ENCODE data around the gene NDUFA6. TPM values are rescaled to one million over a fixed set of nuclear protein-coding genes. Genes with fewer than 3 reads are reported as not detected.
A peak's percentile ranks its signal among the peaks of the same experiment; 100 is the strongest.
"Not testable (repeated sequence)": the region's sequence is repeated elsewhere in the genome, so short reads cannot be mapped to it uniquely, and the experiment has no call there.

The NDUFA6 gene
- total and polyA plus RNA-seq, 10 of the 15 experiments (the other 5 are each of a cell fraction or from before 2014, with no cell fraction given): 85.9 to 511 (median 128) TPM

DNA sequence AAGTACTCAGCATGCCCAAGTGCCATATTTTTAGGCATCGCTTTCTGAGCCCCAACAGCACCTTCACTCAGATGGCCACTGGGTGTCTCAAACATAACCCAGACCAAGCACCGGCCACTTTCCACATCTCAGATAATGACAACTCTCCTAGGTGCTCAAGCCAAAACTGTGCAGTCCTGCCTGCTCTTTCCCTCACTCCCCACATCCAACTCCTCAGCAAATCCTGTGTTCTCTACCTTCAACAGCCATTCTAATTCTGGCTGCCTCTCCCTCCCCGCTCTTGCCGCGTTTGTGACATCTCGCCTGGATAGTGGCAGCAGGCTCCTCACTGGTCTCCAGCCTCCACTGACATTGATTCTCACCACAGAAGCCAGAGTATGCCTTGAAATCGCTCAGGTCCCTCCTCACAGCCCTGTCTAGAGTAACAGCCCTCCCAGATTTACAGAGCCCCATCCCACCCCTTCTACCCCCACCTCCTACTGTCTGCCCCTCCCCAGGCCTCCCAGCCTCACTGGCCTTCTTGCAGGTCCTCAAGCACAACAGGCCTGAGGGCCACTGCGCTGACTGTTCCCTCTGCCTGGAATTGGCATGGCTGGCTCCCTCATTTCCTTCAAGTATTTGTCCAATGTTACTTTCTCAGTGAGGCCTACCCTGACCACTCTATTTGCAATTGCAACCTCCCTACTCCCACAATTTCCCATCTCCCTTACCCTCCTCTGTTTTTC lies 17.8 kb downstream of the NDUFA6 start:
- FAIRE-seq: no peak
- no peak overlapping the region for H2AFZ ChIP-seq (ENCODE audit: control insufficient read depth, low read depth, low read length)
- no peak overlapping the region for H3K9ac ChIP-seq (ENCODE audit: control insufficient read depth, insufficient read depth, low read length)
- ChIA-PET SMC1A (ENCODE audit: uncharacterized antibody, unreplicated experiment) (no interaction called here), POLR2A (no interaction called here), CTCF (no interaction called here), RAD21 (ENCODE audit: unreplicated experiment) (no interaction called here)
- no peaks in the 10 kb centered on the region for H3K9me3 ChIP-seq (replicated peaks; ENCODE audit: control insufficient read depth, insufficient read depth, low read length)
- DNase-seq (ENCODE audit: low read depth, low spot score): no peak
- peaks cover 10% of the 10 kb centered on the region for H3K79me2 ChIP-seq (ENCODE audit: control insufficient read depth, insufficient read depth, low read length)
- no peak overlapping the region for H3K27ac ChIP-seq (ENCODE audit: control insufficient read depth, insufficient read depth)
- no peak for ATAC-seq
- H3K4me3 ChIP-seq: no peak overlapping the region
- in situ Hi-C loops (cut with MboI): no loop called here
- WGBS (ENCODE audit: insufficient coverage, insufficient replicate concordance, low lambda C conversion rate, missing lambda C conversion rate): 81% methylated on average over 7 of the region's 8 CpGs
- TF ChIP-seq SMAD5 (IDR thresholded peaks at IDR 0.05; ENCODE audit: low read depth) (no peak), RAD21 (IDR thresholded peaks at IDR 0.05; ENCODE audit: insufficient read depth, low read depth, low read length) (no peak), CREB1 (IDR thresholded peaks at IDR 0.05; ENCODE audit: low read depth) (no peak), HCFC1 (IDR thresholded peaks at IDR 0.05; ENCODE audit: low read length) (no peak)
- TF ChIP-seq, protein P1, sequence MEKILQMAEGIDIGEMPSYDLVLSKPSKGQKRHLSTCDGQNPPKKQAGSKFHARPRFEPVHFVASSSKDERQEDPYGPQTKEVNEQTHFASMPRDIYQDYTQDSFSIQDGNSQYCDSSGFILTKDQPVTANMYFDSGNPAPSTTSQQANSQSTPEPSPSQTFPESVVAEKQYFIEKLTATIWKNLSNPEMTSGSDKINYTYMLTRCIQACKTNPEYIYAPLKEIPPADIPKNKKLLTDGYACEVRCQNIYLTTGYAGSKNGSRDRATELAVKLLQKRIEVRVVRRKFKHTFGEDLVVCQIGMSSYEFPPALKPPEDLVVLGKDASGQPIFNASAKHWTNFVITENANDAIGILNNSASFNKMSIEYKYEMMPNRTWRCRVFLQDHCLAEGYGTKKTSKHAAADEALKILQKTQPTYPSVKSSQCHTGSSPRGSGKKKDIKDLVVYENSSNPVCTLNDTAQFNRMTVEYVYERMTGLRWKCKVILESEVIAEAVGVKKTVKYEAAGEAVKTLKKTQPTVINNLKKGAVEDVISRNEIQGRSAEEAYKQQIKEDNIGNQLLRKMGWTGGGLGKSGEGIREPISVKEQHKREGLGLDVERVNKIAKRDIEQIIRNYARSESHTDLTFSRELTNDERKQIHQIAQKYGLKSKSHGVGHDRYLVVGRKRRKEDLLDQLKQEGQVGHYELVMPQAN (conservative IDR thresholded peaks at IDR 0.05): no peak
- TF ChIP-seq, protein P2, sequence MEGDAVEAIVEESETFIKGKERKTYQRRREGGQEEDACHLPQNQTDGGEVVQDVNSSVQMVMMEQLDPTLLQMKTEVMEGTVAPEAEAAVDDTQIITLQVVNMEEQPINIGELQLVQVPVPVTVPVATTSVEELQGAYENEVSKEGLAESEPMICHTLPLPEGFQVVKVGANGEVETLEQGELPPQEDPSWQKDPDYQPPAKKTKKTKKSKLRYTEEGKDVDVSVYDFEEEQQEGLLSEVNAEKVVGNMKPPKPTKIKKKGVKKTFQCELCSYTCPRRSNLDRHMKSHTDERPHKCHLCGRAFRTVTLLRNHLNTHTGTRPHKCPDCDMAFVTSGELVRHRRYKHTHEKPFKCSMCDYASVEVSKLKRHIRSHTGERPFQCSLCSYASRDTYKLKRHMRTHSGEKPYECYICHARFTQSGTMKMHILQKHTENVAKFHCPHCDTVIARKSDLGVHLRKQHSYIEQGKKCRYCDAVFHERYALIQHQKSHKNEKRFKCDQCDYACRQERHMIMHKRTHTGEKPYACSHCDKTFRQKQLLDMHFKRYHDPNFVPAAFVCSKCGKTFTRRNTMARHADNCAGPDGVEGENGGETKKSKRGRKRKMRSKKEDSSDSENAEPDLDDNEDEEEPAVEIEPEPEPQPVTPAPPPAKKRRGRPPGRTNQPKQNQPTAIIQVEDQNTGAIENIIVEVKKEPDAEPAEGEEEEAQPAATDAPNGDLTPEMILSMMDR (IDR thresholded peaks at IDR 0.05 in 2 of 3, conservative IDR thresholded peaks at IDR 0.05 in 1 of 3; ENCODE audit: control insufficient read depth in 2 of 3, extremely low read depth in 1 of 3, insufficient read depth in 1 of 3, low read depth in 3 of 3, low read length in 3 of 3): peak in 1 of 3 experiments; percentile 25; a peak in 1 of 6 replicates
- H3K4me1 ChIP-seq (ENCODE audit: control insufficient read depth, insufficient read depth, low read length): peaks cover 19% of the 10 kb centered on the region
- no peaks in the 10 kb centered on the region for H3K27me3 ChIP-seq (replicated peaks in 1 of 2; ENCODE audit: control insufficient read depth in 2 of 2, insufficient read depth in 2 of 2, low read length in 1 of 2)
- BruUV-seq (replicated peaks): no TSS peak
- intact Hi-C loops (cut with micrococcal nuclease; ENCODE audit: unreplicated experiment): loop anchor here (5.0 kb wide), 1 partner anchor 105 kb away; the partner anchor contains the start of gene SEPTIN3
- H3K4me2 ChIP-seq (ENCODE audit: control insufficient read depth, insufficient read depth): no peak overlapping the region
- H4K20me1 ChIP-seq (ENCODE audit: control insufficient read depth, insufficient read depth): peaks cover 2% of the 10 kb centered on the region; the same call in 1 of the 2 replicates
- H3K36me3 ChIP-seq (ENCODE audit: control insufficient read depth in 2 of 2, insufficient read depth in 2 of 2, low read length in 1 of 2): peaks cover 0 to 5% of the 10 kb centered on the region in 2 experiments; a peak in 2 of 4 replicates

DNA sequence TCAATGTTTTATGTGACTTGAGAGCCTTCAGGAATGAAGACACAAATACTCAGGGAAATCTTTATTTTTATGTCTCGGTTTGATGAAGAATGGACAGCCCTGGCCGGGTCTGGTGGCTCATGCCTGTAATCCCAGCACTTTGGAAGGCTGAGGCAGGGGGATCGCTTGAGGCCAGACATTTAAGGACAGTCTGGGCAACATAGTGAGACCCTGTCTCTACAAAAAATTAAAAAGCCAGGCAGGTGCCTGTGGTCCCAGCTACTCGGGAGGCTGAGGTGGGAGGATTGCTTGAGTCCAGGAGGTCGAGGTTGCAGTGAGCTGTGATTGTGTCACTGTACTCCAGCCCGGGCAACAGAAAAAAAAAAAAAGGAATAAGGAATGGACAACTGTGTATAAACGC lies 19.1 kb downstream of the NDUFA6 start:
- H3K27me3 ChIP-seq (replicated peaks in 1 of 2; ENCODE audit: control insufficient read depth in 2 of 2, insufficient read depth in 2 of 2, low read length in 1 of 2); H4K20me1 ChIP-seq (ENCODE audit: control insufficient read depth, insufficient read depth); in situ Hi-C loops (cut with MboI); BruUV-seq (replicated peaks); H2AFZ ChIP-seq (ENCODE audit: control insufficient read depth, low read depth, low read length); H3K9me3 ChIP-seq (replicated peaks; ENCODE audit: control insufficient read depth, insufficient read depth, low read length); H3K79me2 ChIP-seq (ENCODE audit: control insufficient read depth, insufficient read depth, low read length); ATAC-seq; FAIRE-seq; DNase-seq (ENCODE audit: low read depth, low spot score): not testable (repeated sequence)
- peak overlapping the region; percentile 85; the same call in 1 of the 2 replicates for H3K9ac ChIP-seq (ENCODE audit: control insufficient read depth, insufficient read depth, low read length)
- peaks cover 3 to 11% of the 10 kb centered on the region in 2 experiments; a peak in 3 of 4 replicates for H3K36me3 ChIP-seq (ENCODE audit: control insufficient read depth in 2 of 2, insufficient read depth in 2 of 2, low read length in 1 of 2)
- peak overlapping the region; percentile 88; the same call in 1 of the 2 replicates for H3K27ac ChIP-seq (ENCODE audit: control insufficient read depth, insufficient read depth)
- H3K4me3 ChIP-seq: peak overlapping the region; percentile 83
- peaks cover 19% of the 10 kb centered on the region for H3K4me1 ChIP-seq (ENCODE audit: control insufficient read depth, insufficient read depth, low read length)
- SMC1A ChIA-PET (ENCODE audit: uncharacterized antibody, unreplicated experiment): interaction anchor here (1.1 to 2.6 kb wide), 2 partner anchors 9 to 131 kb away, joined by 4 to 11 read pairs; partner anchors contain the start of gene SMDT1
- intact Hi-C loops (cut with micrococcal nuclease; ENCODE audit: unreplicated experiment): loop anchor here (5.0 kb wide), 1 partner anchor 104 kb away; the partner anchor contains the start of gene SEPTIN3
- POLR2A ChIA-PET: interaction anchor here (0.6 to 3.0 kb wide), 4 partner anchors 8 to 370 kb away, joined by 3 to 21 read pairs (median 4); partner anchors contain the start of genes NDUFA6 and SMDT1
- CTCF ChIA-PET: interaction anchor here (0.6 to 0.8 kb wide), 2 partner anchors 9 to 303 kb away, joined by 3 to 4 read pairs; no protein-coding TSS in a partner anchor
- WGBS (ENCODE audit: insufficient coverage, insufficient replicate concordance, low lambda C conversion rate, missing lambda C conversion rate): 63% methylated on average over 6 of the region's 7 CpGs
- RAD21 ChIA-PET (ENCODE audit: unreplicated experiment): interaction anchor here (0.7 kb wide), 1 partner anchor 9 kb away, joined by 4 read pairs; no protein-coding TSS in a partner anchor
- peak overlapping the region; percentile 82 for H3K4me2 ChIP-seq (ENCODE audit: control insufficient read depth, insufficient read depth)

Data from GM12878 (cell line).